CD4-positive, alpha-beta memory T cell (primary cell): ENCODE results near the gene CLEC4D. TPM values are rescaled to one million over a fixed set of nuclear protein-coding genes. Genes with fewer than 3 reads are reported as not detected.

ENCODE experiments used
- CTCF ChIA-PET: fragments of 350-600 bp; sonication (Branson Sonifier 250); formaldehyde crosslinking; loops from one replicate; lab custom pipeline; 2021; ENCODE audit warnings: inconsistent platforms; ENCODE audit not compliant: partially characterized antibody; lab: Charles Lee
- POLR2A ChIA-PET: fragments of 350-600 bp; sonication (Branson Sonifier 250); formaldehyde crosslinking; loops from one replicate; lab custom pipeline; 2021; ENCODE audit not compliant: partially characterized antibody; lab: Charles Lee
- DNase-seq, 5 donors: peaks; one replicate each; pipeline versions ENCODE4 v3.0.0 to v3.0.0-alpha.2; 2020 to 2022; ENCODE audit warnings: mixed read lengths in 1 of 5
- H3K27ac ChIP-seq: one replicate; pipeline ENCODE4 v1.7.0; 2013; ENCODE audit warnings: low read depth, low read length
- H3K27me3 ChIP-seq: 2 replicates; pipeline ENCODE4 v1.7.0; 2013; ENCODE audit warnings: mild to moderate bottlenecking, low read length, moderate library complexity; ENCODE audit not compliant: insufficient read depth
- H3K36me3 ChIP-seq: 2 replicates; pipeline ENCODE4 v1.7.0; 2013; ENCODE audit warnings: mild to moderate bottlenecking, low read length, moderate library complexity; ENCODE audit not compliant: insufficient read depth
- H3K4me1 ChIP-seq: 2 replicates; pipeline ENCODE4 v1.7.0; 2013; ENCODE audit warnings: mild to moderate bottlenecking, low read length, moderate library complexity; ENCODE audit not compliant: insufficient read depth
- H3K4me3 ChIP-seq, 2 donors: one replicate each; pipeline ENCODE4 v1.7.0; 2013; ENCODE audit warnings: low read length in 2 of 2, mild to moderate bottlenecking in 1 of 2
- H3K9me3 ChIP-seq, 2 donors: one replicate each; pipeline ENCODE4 v1.7.0; 2013; ENCODE audit warnings: low read length in 2 of 2, control low read depth in 1 of 2; ENCODE audit not compliant: control insufficient read depth in 1 of 2
- H3K27ac Mint-ChIP-seq, 7 donors: one replicate each; pipeline ENCODE4 v1.8.0; 2020 to 2021; ENCODE audit warnings: mixed read lengths in 7 of 7, mild to moderate bottlenecking in 6 of 7, inconsistent platforms in 3 of 7, moderate library complexity in 3 of 7
- H3K27me3 Mint-ChIP-seq, 2 donors: one replicate each; pipeline ENCODE4 v1.8.0; 2020 to 2021; ENCODE audit warnings: mixed read lengths in 2 of 2
- H3K36me3 Mint-ChIP-seq, 2 donors: one replicate each; pipeline ENCODE4 v1.8.0; 2020 to 2021; ENCODE audit warnings: mixed read lengths in 2 of 2, inconsistent platforms in 1 of 2, mild to moderate bottlenecking in 1 of 2
- H3K4me1 Mint-ChIP-seq, 4 donors: one replicate each; pipeline ENCODE4 v1.8.0; 2020 to 2021; ENCODE audit warnings: mixed read lengths in 4 of 4, mild to moderate bottlenecking in 1 of 4
- H3K4me3 Mint-ChIP-seq, 8 donors: one replicate each; pipeline ENCODE4 v1.8.0; 2020 to 2021; ENCODE audit warnings: mixed read lengths in 8 of 8, mild to moderate bottlenecking in 7 of 8, moderate library complexity in 6 of 8, inconsistent platforms in 3 of 8
- H3K9me3 Mint-ChIP-seq, 8 donors: one replicate each; pipeline ENCODE4 v1.8.0; 2020 to 2021; ENCODE audit warnings: mixed read lengths in 8 of 8, mild to moderate bottlenecking in 5 of 8, inconsistent platforms in 3 of 8, moderate library complexity in 1 of 8
- intact Hi-C: fragments of 100-400 bp; cut with micrococcal nuclease; formaldehyde crosslinking; loops from one replicate; pipeline ENCODE4 v1.15.1; 2023
- polyA plus RNA-seq, 2 donors: library from polyadenylated mRNA; unstranded; fragments of 300-500 nt; fragmentation: Illumina TruSeq; gene quantifications; one replicate each; pipeline ENCODE4 v1.2.3, GENCODE V29; 2021
- total RNA-seq, 2 experiments: library from RNA; stranded (reverse); gene quantifications; one replicate each; pipeline ENCODE4 v1.2.3, GENCODE V29; 2021

CLEC4D gene
- total and polyA plus RNA-seq, 4 experiments from 2014 or later, result not detected

DNA sequence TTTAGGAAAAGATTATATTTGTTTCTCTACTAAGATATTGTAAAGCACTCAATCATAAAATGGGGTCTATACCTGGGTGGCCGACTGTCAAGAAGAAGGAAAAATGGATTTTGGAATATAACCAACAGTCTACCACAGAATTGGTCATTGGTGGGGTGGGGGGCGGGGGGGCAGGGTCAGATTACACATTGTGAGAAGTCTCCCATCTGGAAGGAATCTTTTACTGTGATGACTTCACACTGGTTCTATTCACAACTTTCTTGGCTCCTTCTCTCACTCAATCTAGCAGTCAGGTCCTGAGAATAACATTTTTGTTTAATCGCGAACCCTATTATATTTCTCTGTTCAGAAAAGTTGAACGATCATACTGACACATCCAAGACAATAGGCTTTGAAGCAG, 36.1 kb downstream of the CLEC4D start:
- DNase-seq, result no peak
- H3K27ac ChIP-seq, result no peak overlapping the region
- no peak overlapping the region for H3K4me3 ChIP-seq
- H3K4me3 Mint-ChIP-seq, result no peak overlapping the region
- peaks cover 5% of the 10 kb centered on the region for H3K4me1 ChIP-seq
- H3K36me3 ChIP-seq, result no peaks in the 10 kb centered on the region
- CTCF ChIA-PET, result interaction anchor here (0.7 to 1.2 kb wide), 2 partner anchors 11 to 341 kb away, joined by 3 read pairs; no protein-coding TSS in a partner anchor
- H3K27me3 Mint-ChIP-seq, result peaks cover 0 to 12% of the 10 kb centered on the region in 2 donors
- no peaks in the 10 kb centered on the region for H3K36me3 Mint-ChIP-seq
- no peak overlapping the region for H3K27ac Mint-ChIP-seq
- H3K4me1 Mint-ChIP-seq, result peaks cover 0 to 6% (median 1%) of the 10 kb centered on the region in 4 donors
- H3K27me3 ChIP-seq, result no peaks in the 10 kb centered on the region
- H3K9me3 ChIP-seq, result no peaks in the 10 kb centered on the region
- POLR2A ChIA-PET, result no interaction called here
- intact Hi-C loops, result no loop called here
- H3K9me3 Mint-ChIP-seq, result no peaks in the 10 kb centered on the region

DNA sequence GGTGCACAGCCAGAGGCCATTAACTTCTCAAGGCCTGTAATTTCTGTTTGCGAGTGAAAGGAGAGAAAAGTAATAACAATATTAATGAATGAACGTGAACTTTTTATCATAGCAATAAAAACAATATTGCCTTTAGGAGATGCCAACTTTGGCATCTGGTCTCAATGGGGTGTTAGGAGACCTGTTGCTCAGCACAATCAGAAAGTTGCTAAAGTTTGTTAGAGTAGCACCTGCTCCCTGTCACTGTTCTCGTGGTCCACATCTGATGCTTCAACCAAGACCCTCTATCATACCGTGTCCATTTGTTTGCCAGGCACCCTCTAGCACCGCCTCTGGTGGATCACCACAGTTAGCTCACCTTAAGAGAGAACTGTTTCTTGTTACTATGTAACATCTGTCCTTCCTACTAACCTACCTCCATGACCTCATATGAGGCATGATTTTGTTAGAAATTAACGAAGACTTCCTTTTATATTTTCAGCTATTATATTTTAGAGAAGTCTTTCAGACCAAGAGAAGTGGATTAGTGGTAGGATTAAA, 39.9 kb downstream of the CLEC4D start:
- Mint-ChIP-seq H3K4me1 (no peaks in the 10 kb centered on the region), H3K4me3 (no peak overlapping the region), H3K36me3 (no peaks in the 10 kb centered on the region), H3K27ac (no peak overlapping the region), H3K9me3 (no peaks in the 10 kb centered on the region), H3K27me3 (peaks cover 0 to 3% of the 10 kb centered on the region in 2 donors)
- ChIA-PET CTCF (interaction anchor here (4.4 kb wide), 1 partner anchor 9 kb away, joined by 27 read pairs; no protein-coding TSS in a partner anchor), POLR2A (no interaction called here)
- DNase-seq, result no peak
- Histone ChIP-seq H3K27ac (no peak overlapping the region), H3K27me3 (no peaks in the 10 kb centered on the region), H3K36me3 (no peaks in the 10 kb centered on the region), H3K9me3 (no peaks in the 10 kb centered on the region), H3K4me1 (no peaks in the 10 kb centered on the region), H3K4me3 (no peak overlapping the region)
- intact Hi-C loops, result no loop called here

DNA sequence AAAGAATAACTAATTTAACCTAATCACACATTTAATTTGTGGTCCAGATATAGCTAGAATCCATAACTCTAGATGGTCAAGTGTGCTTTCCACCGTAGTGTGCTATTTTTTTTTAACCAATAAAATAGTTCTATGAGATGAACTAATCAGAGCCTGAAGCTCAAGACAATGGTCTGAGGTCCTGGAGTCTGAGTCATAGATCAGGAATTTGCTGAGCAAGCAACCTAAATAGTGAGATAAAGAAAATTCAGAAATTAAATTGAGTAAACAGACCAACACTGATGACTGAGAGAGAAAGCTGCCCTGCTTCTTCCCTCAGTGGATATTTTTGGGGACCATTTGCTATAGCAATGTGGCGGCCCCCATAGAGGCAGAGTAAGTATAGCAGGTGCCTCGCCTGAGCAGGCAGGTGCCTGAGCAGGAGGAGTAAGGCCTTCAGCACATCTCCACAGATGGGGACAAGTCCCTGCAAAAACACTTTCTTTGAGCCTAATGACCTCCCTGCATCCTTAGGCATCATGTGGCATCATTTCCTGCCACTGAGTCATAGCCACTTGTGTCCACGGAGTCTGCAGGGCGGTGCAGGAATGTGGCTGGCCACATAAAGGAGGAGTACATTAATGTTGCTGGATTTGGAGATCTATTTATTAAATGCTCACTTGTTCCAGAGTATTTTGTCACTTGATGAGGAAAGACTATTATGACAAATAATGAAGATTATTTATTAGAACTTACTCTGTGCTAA, 41.3 kb downstream of the CLEC4D start:
- Histone ChIP-seq H3K36me3 (no peaks in the 10 kb centered on the region), H3K4me1 (no peaks in the 10 kb centered on the region), H3K27me3 (no peaks in the 10 kb centered on the region), H3K9me3 (no peaks in the 10 kb centered on the region), H3K27ac (no peak overlapping the region), H3K4me3 (no peak overlapping the region)
- Mint-ChIP-seq H3K9me3 (no peaks in the 10 kb centered on the region), H3K4me3 (no peak overlapping the region), H3K36me3 (no peaks in the 10 kb centered on the region), H3K27ac (no peak overlapping the region), H3K27me3 (peaks cover 0 to 2% of the 10 kb centered on the region in 2 donors), H3K4me1 (no peaks in the 10 kb centered on the region)
- no peak for DNase-seq
- intact Hi-C loops, result no loop called here
- POLR2A ChIA-PET, result no interaction called here
- CTCF ChIA-PET, result interaction anchor here (4.4 kb wide), 1 partner anchor 10 kb away, joined by 27 read pairs; no protein-coding TSS in a partner anchor

DNA sequence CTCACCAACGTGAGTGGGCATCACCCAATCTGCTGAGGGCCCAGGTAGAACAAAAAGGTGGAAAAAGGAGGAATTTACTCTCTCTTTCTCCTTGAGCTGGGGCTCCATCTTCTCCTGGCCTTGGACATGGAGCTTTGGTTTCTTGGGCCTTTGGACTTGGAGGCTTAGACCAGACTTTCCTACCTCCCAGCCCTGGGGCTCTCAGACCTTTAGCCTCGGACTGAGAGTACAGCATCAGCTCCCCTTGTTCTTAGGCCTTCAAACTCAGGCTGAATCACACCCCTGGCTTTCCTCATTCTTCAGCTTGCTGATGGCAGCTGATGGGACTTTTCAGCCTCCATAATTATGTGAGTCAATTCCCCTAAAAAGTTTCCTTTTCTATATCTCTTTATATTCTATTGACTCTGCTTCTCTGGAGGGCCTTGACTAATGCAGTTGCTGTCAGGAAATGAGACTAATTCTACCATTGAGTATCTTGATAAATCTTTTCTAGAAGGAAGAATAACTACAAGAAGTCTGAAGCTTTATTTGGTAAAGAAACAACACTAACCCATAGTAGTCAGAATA, 43.3 kb downstream of the CLEC4D start:
- H3K4me1 ChIP-seq, result no peaks in the 10 kb centered on the region
- no peaks in the 10 kb centered on the region for H3K36me3 ChIP-seq
- Mint-ChIP-seq H3K27me3 (peaks cover 3 to 6% of the 10 kb centered on the region in 2 donors), H3K4me3 (no peak overlapping the region), H3K27ac (no peak overlapping the region), H3K9me3 (peaks cover 0 to 8% (median 0%) of the 10 kb centered on the region in 8 donors), H3K4me1 (no peaks in the 10 kb centered on the region), H3K36me3 (no peaks in the 10 kb centered on the region)
- intact Hi-C loops, result no loop called here
- DNase-seq, result no peak
- POLR2A ChIA-PET, result no interaction called here
- no peak overlapping the region for H3K27ac ChIP-seq
- no peak overlapping the region for H3K4me3 ChIP-seq
- no peaks in the 10 kb centered on the region for H3K27me3 ChIP-seq
- no peaks in the 10 kb centered on the region for H3K9me3 ChIP-seq
- CTCF ChIA-PET, result interaction anchor here (0.8 to 1.2 kb wide), 2 partner anchors 12 to 53 kb away, joined by 3 read pairs; no protein-coding TSS in a partner anchor

DNA sequence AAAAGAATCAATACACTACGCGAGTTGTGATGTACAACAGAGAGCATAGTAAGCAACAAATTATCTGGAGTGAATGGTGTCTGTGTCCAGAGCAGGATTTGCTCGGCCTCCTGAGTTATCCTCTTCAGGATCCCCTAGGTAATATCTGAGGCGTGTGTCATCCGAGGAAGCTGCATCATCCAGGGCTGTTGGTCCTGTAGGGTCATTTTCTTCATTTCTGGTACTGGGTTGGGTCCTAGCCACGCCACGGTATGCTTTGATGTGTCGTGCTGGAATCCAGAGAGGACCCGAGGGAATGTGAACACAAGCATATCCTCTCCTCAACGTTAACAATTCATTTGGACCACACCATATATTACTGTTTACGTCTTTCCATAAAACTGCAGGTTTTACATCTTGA, 46.4 kb downstream of the CLEC4D start:
- Mint-ChIP-seq H3K36me3 (peaks cover 0 to 2% of the 10 kb centered on the region in 2 donors), H3K9me3 (peaks cover 3 to 27% (median 12%) of the 10 kb centered on the region in 8 donors), H3K27ac (no peak overlapping the region), H3K4me1 (no peaks in the 10 kb centered on the region), H3K4me3 (no peak overlapping the region), H3K27me3 (peaks cover 1 to 9% of the 10 kb centered on the region in 2 donors)
- Histone ChIP-seq H3K9me3 (no peaks in the 10 kb centered on the region), H3K4me3 (no peak overlapping the region), H3K36me3 (no peaks in the 10 kb centered on the region), H3K4me1 (no peaks in the 10 kb centered on the region), H3K27ac (no peak overlapping the region), H3K27me3 (no peaks in the 10 kb centered on the region)
- POLR2A ChIA-PET, result no interaction called here
- CTCF ChIA-PET, result interaction anchor here (1.4 kb wide), 1 partner anchor 16 kb away, joined by 9 read pairs; no protein-coding TSS in a partner anchor
- intact Hi-C loops, result no loop called here
- DNase-seq, result no peak

DNA sequence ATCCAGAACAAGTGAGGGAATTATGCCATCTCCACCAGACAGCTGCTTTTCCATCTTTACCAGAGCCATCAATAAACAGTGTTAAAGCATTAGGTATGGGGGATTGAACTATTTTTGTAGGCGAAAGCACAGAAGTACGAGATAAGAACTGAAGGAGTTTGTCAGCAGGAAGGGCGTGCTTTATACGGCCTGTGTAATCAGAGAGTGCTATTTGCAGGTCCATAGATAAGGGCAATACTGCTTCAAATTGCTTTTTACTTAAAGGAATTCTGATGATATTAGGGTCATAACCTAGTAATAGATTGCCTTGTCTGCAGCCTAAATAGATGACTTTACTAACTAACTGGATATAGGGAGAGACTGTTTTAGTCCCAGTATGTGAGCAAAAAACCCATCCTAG, 47.7 kb downstream of the CLEC4D start:
- Mint-ChIP-seq H3K27me3 (peaks cover 1 to 9% of the 10 kb centered on the region in 2 donors), H3K36me3 (peaks cover 0 to 2% of the 10 kb centered on the region in 2 donors), H3K9me3 (peaks cover 3 to 29% (median 12%) of the 10 kb centered on the region in 8 donors), H3K4me3 (no peak overlapping the region), H3K27ac (no peak overlapping the region), H3K4me1 (no peaks in the 10 kb centered on the region)
- H3K27me3 ChIP-seq, result no peaks in the 10 kb centered on the region
- POLR2A ChIA-PET, result no interaction called here
- no peaks in the 10 kb centered on the region for H3K9me3 ChIP-seq
- no peak overlapping the region for H3K4me3 ChIP-seq
- intact Hi-C loops, result no loop called here
- H3K4me1 ChIP-seq, result no peaks in the 10 kb centered on the region
- H3K36me3 ChIP-seq, result no peaks in the 10 kb centered on the region
- no peak for DNase-seq
- no peak overlapping the region for H3K27ac ChIP-seq
- CTCF ChIA-PET, result interaction anchor here (1.4 kb wide), 1 partner anchor 17 kb away, joined by 9 read pairs; no protein-coding TSS in a partner anchor

DNA sequence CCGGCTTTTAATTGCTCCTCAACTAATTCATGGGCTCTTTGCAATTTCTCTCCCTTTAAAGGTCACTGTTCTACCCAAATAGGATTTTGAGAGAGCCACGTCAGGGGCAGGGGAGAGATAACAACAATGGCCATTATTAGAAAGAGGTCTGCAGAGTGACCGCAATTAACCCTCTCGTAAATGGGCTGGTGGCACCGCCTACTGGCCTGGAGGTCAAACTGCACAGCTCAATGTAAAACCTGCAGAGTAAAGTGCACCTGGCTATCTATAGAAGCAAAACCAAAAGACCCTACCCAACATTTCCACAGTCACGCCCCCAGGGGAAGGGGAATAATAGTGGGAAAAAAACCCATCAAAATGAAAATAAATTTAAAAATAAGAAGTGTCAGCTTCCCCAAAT, 49.0 kb downstream of the CLEC4D start:
- DNase-seq, result no peak
- CTCF ChIA-PET, result interaction anchor here (0.8 kb wide), 1 partner anchor 18 kb away, joined by 4 read pairs; no protein-coding TSS in a partner anchor
- Mint-ChIP-seq H3K36me3 (peaks cover 0 to 2% of the 10 kb centered on the region in 2 donors), H3K4me3 (no peak overlapping the region), H3K27me3 (peaks cover 2 to 9% of the 10 kb centered on the region in 2 donors), H3K4me1 (no peaks in the 10 kb centered on the region), H3K9me3 (peaks cover 3 to 32% (median 14%) of the 10 kb centered on the region in 8 donors), H3K27ac (no peak overlapping the region)
- Histone ChIP-seq H3K4me1 (no peaks in the 10 kb centered on the region), H3K9me3 (no peaks in the 10 kb centered on the region), H3K4me3 (no peak overlapping the region), H3K27ac (no peak overlapping the region), H3K27me3 (no peaks in the 10 kb centered on the region), H3K36me3 (no peaks in the 10 kb centered on the region)
- intact Hi-C loops, result no loop called here
- POLR2A ChIA-PET, result no interaction called here
